Stimulated activated CD8-positive, alpha-beta memory T cell treated with anti-CD3 and anti-CD28 coated beads, Interleukin-4, amount 100 ng/mL, for 4 hours (primary cell): ENCODE results near the gene ZCWPW1.

Experiments
- DNase-seq, 2 donors: peaks; one replicate each; pipeline ENCODE4 v3.0.0-alpha.2; 2020; ENCODE audit warnings: low read depth in 2 of 2, low spot score in 1 of 2

Gene ZCWPW1

GRCh38 chr7:100433276-100433591 is 4.7 kb upstream of the ZCWPW1 start:
- no peak for DNase-seq

- DNase-seq, result no peak
Measured at GRCh38 chr7:100432621-100433275, 4.2 kb upstream of the ZCWPW1 start.

GRCh38 chr7:100432053-100432452 is 3.5 kb upstream of the ZCWPW1 start:
- no peak for DNase-seq

- no peak for DNase-seq
Measured at GRCh38 chr7:100431286-100431735, 2.8 kb upstream of the ZCWPW1 start.

GRCh38 chr7:100430493-100431285 is 2.2 kb upstream of the ZCWPW1 start:
- DNase-seq, result no peak

- peak; percentile 92 to 97 for DNase-seq
Measured at GRCh38 chr7:100429637-100430492, 1.4 kb upstream of the ZCWPW1 start, which contains the start of gene MEPCE. Gene MEPCE, plus strand, starts transcription at chr7:100429831. Its CDS starts 188 bp downstream, at chr7:100430019.

- DNase-seq, result peak; percentile 100
Measured at GRCh38 chr7:100428967-100429636, 599 bp upstream of the ZCWPW1 start.

- no peak for DNase-seq
Measured at GRCh38 chr7:100427762-100428198, 723 bp downstream of the ZCWPW1 start.

- DNase-seq, result no peak
Measured at GRCh38 chr7:100426516-100426915, 2.0 kb downstream of the ZCWPW1 start.

GRCh38 chr7:100425347-100425746 is 3.2 kb downstream of the ZCWPW1 start:
- no peak for DNase-seq

GRCh38 chr7:100423315-100423714 is 5.2 kb downstream of the ZCWPW1 start:
- DNase-seq, result no peak

- DNase-seq, result no peak
Measured at GRCh38 chr7:100419660-100420226, 8.8 kb downstream of the ZCWPW1 start.

- no peak for DNase-seq
Measured at GRCh38 chr7:100418930-100419659, 9.4 kb downstream of the ZCWPW1 start.

GRCh38 chr7:100415448-100415847 is 13.1 kb downstream of the ZCWPW1 start:
- no peak for DNase-seq

- DNase-seq, result no peak
Measured at GRCh38 chr7:100413889-100414288, 14.6 kb downstream of the ZCWPW1 start.

GRCh38 chr7:100413346-100413745 is 15.2 kb downstream of the ZCWPW1 start:
- no peak for DNase-seq

- DNase-seq, result no peak
Measured at GRCh38 chr7:100411101-100411500, 17.4 kb downstream of the ZCWPW1 start.

GRCh38 chr7:100407285-100408180 is 21.0 kb downstream of the ZCWPW1 start:
- DNase-seq, result no peak

GRCh38 chr7:100406767-100407166 is 21.7 kb downstream of the ZCWPW1 start:
- no peak for DNase-seq
